Immature natural killer cell (primary cell): ENCODE results near the gene SOX13. TPM values are rescaled to one million over a fixed set of nuclear protein-coding genes. Genes with fewer than 3 reads are reported as not detected.

ENCODE experiments used
- DNase-seq, 3 donors: peaks; one replicate each; pipeline ENCODE4 v3.0.0; 2022; ENCODE audit warnings: mixed read lengths in 1 of 3
- H3K27ac Mint-ChIP-seq, 6 donors: one replicate each; pipeline ENCODE4 v1.8.0; 2020; ENCODE audit warnings: mixed read lengths in 6 of 6, mild to moderate bottlenecking in 5 of 6, inconsistent platforms in 4 of 6, moderate library complexity in 3 of 6
- H3K27me3 Mint-ChIP-seq, 3 donors: one replicate each; pipeline ENCODE4 v1.8.0; 2020 to 2021; ENCODE audit warnings: low read depth in 3 of 3, mild to moderate bottlenecking in 3 of 3, mixed read lengths in 3 of 3, moderate library complexity in 3 of 3, inconsistent platforms in 1 of 3
- H3K36me3 Mint-ChIP-seq, 3 donors: one replicate each; pipeline ENCODE4 v1.8.0; 2020; ENCODE audit warnings: mixed read lengths in 3 of 3, inconsistent platforms in 2 of 3, mild to moderate bottlenecking in 2 of 3
- H3K4me1 Mint-ChIP-seq, 2 donors: one replicate each; pipeline ENCODE4 v1.8.0; 2020; ENCODE audit warnings: inconsistent platforms in 2 of 2, mild to moderate bottlenecking in 2 of 2, mixed read lengths in 2 of 2, moderate library complexity in 1 of 2
- H3K4me3 Mint-ChIP-seq, 5 donors: one replicate each; pipeline ENCODE4 v1.8.0; 2020; ENCODE audit warnings: mild to moderate bottlenecking in 5 of 5, mixed read lengths in 5 of 5, inconsistent platforms in 3 of 5, moderate library complexity in 3 of 5
- H3K9me3 Mint-ChIP-seq, 6 donors: one replicate each; pipeline ENCODE4 v1.8.0; 2020; ENCODE audit warnings: mild to moderate bottlenecking in 6 of 6, mixed read lengths in 6 of 6, inconsistent platforms in 4 of 6, moderate library complexity in 3 of 6
- polyA plus RNA-seq, 3 donors: library from polyadenylated mRNA; unstranded; fragments of 300-500 nt; fragmentation: Illumina TruSeq; gene quantifications; one replicate each; pipeline ENCODE4 v1.2.3, GENCODE V29; 2021

Gene SOX13
- polyA plus RNA-seq, 3 donors from 2014 or later = 0.54 to 6.6 (median 2.2) TPM

DNA sequence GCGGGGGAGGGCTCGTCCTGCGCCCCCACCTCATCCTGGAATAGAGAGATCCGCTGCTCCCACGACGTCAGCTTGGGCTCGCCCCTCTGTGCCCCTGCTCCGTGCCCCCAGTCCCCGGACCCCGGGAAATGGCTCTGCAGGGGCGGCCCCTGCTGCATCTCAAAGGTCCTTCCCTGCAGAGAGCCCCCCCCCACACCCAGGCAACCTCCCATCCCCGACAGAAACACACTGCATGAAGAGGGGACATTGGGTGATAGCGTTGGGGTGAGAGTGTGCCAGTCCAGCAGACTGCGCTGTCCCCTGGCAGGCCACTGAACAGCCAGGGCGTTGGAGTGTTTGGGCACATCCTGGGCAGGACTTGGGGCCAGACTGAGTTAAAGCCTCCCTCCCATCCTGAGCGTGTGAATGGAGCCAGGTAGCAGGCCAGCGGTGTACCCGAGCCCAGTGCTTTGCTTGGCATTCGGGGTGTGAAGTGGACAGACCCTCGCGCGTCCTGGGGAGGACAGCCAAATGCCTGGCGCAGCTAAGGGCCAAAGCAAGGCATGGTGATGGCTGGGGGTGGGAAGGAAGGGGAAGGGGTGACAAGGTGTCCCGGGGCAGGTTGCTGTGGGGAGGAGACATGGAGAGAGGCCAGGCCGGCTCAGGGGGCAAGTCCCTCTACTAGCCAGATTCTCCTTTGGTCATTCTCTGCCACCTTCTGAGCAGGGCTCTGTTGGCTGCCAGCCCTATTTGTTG, 79.6 kb downstream of the SOX13 start:
- H3K4me1 Mint-ChIP-seq = peaks cover 0 to 10% of the 10 kb centered on the region in 2 donors
- peak overlapping the region; percentile 69 to 83 (median 77) for H3K4me3 Mint-ChIP-seq
- DNase-seq = peak in 1 of 3 donors; percentile 13
- peaks cover 1 to 6% (median 3%) of the 10 kb centered on the region in 3 donors for H3K27me3 Mint-ChIP-seq
- no peaks in the 10 kb centered on the region for H3K36me3 Mint-ChIP-seq
- H3K27ac Mint-ChIP-seq = peak overlapping the region in 1 of 6 donors; percentile 61
- no peaks in the 10 kb centered on the region for H3K9me3 Mint-ChIP-seq

- DNase-seq = no peak
- peaks cover 0 to 10% of the 10 kb centered on the region in 2 donors for H3K4me1 Mint-ChIP-seq
- H3K27ac Mint-ChIP-seq = peak overlapping the region in 1 of 6 donors; percentile 8
- H3K9me3 Mint-ChIP-seq = no peaks in the 10 kb centered on the region
- no peaks in the 10 kb centered on the region for H3K36me3 Mint-ChIP-seq
- peak overlapping the region in 1 of 5 donors; percentile 22 for H3K4me3 Mint-ChIP-seq
- H3K27me3 Mint-ChIP-seq = peaks cover 1 to 12% (median 3%) of the 10 kb centered on the region in 3 donors
Measured at GRCh38 chr1:204153667-204154066, 80.8 kb downstream of the SOX13 start.

DNA sequence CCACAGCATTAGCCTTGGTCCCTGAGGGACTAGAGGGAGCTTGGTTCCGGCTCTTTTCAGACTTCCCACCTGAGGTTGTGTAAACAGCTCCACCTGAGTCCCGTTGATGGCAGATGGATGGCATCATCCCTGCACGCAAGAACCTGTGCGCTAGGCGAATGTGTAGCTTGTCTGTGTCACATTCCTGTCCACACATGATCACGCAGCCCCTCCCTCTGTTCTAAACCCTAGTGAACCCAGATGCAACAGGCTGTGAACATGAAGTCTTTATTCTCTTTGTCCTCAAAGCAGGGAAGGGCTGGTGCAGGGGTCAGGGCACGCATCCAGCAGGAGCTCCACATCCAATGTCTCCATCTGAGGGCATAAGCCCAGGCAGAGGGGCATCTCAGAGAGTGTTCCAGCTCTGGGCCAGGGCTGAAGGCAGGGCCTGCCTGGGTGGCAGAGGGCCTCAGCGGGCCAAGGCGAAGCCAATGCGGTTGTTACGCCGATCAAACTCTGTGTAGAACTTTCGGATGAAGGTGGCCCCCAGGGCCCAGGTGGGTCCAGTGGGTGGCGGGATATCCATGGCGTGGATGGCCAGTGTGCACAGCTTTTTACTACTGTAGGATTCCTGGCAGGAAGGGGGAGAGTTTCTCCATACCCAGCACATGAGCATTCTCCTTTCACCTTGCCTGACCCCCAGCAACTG, 81.8 kb downstream of the SOX13 start:
- H3K9me3 Mint-ChIP-seq = no peaks in the 10 kb centered on the region
- DNase-seq = no peak
- H3K4me3 Mint-ChIP-seq = peak overlapping the region in 2 of 5 donors; percentile 27 to 42
- peaks cover 0 to 10% of the 10 kb centered on the region in 2 donors for H3K4me1 Mint-ChIP-seq
- H3K27me3 Mint-ChIP-seq = peaks cover 1 to 12% (median 3%) of the 10 kb centered on the region in 3 donors
- no peaks in the 10 kb centered on the region for H3K36me3 Mint-ChIP-seq
- no peak overlapping the region for H3K27ac Mint-ChIP-seq

DNA sequence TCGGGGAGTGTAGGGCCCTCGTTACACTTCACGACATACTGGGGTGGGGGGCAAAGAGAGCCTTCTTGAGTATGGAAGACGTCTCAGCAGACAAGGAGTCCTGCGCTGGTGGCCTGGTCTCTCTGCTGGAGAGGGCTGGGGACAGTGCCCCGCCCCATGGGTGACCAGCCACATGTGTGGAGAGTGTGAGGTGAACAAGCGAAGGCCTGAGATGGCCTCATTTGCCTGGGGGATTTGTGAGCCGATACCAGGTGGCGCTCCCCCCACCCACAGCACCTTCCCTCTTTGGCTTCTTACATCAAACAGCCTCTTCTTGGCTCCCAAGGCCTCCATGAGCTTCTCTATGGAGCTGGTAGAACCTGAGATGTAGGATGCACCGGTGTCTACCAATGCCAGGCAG, 83.0 kb downstream of the SOX13 start:
- DNase-seq = no peak
- H3K9me3 Mint-ChIP-seq = no peaks in the 10 kb centered on the region
- no peak overlapping the region for H3K4me3 Mint-ChIP-seq
- H3K36me3 Mint-ChIP-seq = no peaks in the 10 kb centered on the region
- H3K4me1 Mint-ChIP-seq = peaks cover 0 to 7% of the 10 kb centered on the region in 2 donors
- peaks cover 1 to 12% (median 3%) of the 10 kb centered on the region in 3 donors for H3K27me3 Mint-ChIP-seq
- H3K27ac Mint-ChIP-seq = no peak overlapping the region

GRCh38 chr1:204157962-204158361, 85.0 kb downstream of the SOX13 start:
- no peaks in the 10 kb centered on the region for H3K9me3 Mint-ChIP-seq
- no peaks in the 10 kb centered on the region for H3K36me3 Mint-ChIP-seq
- H3K27ac Mint-ChIP-seq = no peak overlapping the region
- peaks cover 0 to 8% (median 3%) of the 10 kb centered on the region in 3 donors for H3K27me3 Mint-ChIP-seq
- H3K4me3 Mint-ChIP-seq = no peak overlapping the region
- DNase-seq = no peak
- H3K4me1 Mint-ChIP-seq = peaks cover 0 to under 1% of the 10 kb centered on the region in 2 donors

DNA sequence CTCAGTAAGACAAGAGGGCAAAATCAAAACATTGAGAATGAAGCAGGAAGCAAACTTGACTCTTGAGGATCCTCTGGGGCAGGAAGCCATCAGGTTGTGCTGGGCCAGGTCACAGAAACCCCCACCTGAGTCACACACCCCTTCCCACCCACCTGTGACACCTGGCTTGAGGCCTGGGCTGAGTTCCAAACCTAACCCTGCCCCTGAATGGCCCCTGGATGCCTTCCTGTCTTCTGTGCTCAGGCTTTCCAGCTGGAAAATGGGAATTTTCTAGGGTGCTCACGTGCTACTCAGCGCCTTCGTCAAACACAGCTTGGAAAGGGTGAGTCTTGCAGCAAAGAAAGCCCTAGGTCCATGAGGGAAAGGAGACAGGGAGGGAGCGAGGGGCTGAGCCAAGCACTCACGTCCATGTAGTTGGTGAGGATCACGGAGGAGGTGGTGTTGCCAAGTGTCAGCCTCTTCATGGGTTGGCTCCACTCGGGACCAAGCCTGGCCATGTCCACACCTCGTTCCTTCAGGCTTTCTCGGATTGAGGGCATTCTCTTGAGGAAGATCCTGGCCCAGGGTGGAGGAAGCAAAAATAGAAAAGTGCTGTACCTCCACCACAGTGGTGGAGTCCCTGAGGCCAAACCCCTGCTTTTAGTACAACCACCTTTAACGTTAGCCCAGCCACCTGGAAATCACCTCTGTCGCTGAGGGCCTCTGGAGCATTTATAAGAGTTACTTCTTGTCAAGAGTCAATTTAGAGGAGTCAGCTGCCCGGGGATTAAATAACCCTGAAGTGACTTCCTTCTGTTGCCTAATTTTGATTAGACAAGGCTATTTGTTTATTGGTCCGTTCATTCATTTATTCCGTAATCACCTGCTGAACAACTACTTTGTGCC, 88.9 kb downstream of the SOX13 start:
- peaks cover under 1 to 10% (median 4%) of the 10 kb centered on the region in 3 donors for H3K27me3 Mint-ChIP-seq
- no peaks in the 10 kb centered on the region for H3K36me3 Mint-ChIP-seq
- no peak overlapping the region for H3K27ac Mint-ChIP-seq
- H3K4me1 Mint-ChIP-seq = no peaks in the 10 kb centered on the region
- DNase-seq = no peak
- no peak overlapping the region for H3K4me3 Mint-ChIP-seq
- H3K9me3 Mint-ChIP-seq = no peaks in the 10 kb centered on the region

DNA sequence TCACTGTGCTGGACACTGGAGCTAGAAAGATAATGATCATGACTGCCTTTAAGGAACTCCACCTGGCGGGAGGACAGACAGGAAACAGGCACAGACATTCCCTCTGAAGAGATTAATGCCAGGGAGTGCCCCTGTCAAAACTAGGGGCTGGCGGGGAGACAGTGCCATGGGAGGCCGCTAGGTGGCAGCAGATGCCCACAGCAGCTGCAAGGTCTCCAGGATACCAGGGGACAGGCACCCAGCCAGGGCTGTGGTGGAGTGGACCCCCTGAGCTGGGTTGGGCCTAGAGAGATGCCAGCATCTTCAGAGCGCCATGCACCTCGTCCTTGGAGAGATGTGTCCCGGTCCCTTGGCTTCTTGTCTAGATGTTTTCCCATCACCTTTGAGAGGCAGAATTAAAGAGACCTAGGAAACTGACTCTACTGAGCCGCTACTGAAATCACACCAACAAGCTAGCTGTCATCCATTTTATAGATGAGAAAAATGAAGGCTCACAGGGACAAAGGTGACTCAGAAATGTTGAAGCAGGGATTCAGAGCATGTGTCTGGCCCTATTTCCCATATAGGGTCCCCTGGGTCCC, 89.7 kb downstream of the SOX13 start:
- Mint-ChIP-seq H3K9me3 (peaks cover 0 to 1% (median 0%) of the 10 kb centered on the region in 6 donors), H3K36me3 (no peaks in the 10 kb centered on the region), H3K27me3 (peaks cover 1 to 10% (median 4%) of the 10 kb centered on the region in 3 donors), H3K4me1 (no peaks in the 10 kb centered on the region), H3K27ac (no peak overlapping the region), H3K4me3 (no peak overlapping the region)
- DNase-seq = peak; percentile 62 to 67 (median 65)

GRCh38 chr1:204166219-204166618, 93.3 kb downstream of the SOX13 start, which contains the start of gene REN:
Gene REN, minus strand, starts transcription at chr1:204166337. Its CDS starts 44 bp downstream, at chr1:204166293.
- Mint-ChIP-seq H3K27ac (no peak within 1 kb of the TSS), H3K27me3 (peaks cover 4 to 5% (median 5%) of the 10 kb centered on the region in 3 donors), H3K9me3 (peaks cover 19 to 33% (median 27%) of the 10 kb centered on the region in 6 donors), H3K36me3 (peaks cover 0 to 4% (median 4%) of the 10 kb centered on the region in 3 donors), H3K4me1 (no peaks in the 10 kb centered on the region), H3K4me3 (no peak within 1 kb of the TSS)
- no peak for DNase-seq

- Mint-ChIP-seq H3K9me3 (peaks cover 23 to 44% (median 35%) of the 10 kb centered on the region in 6 donors), H3K27ac (no peak overlapping the region), H3K4me3 (no peak overlapping the region), H3K27me3 (peaks cover 2 to 8% (median 5%) of the 10 kb centered on the region in 3 donors), H3K4me1 (no peaks in the 10 kb centered on the region), H3K36me3 (peaks cover 0 to 7% (median 4%) of the 10 kb centered on the region in 3 donors)
- no peak for DNase-seq
Measured at GRCh38 chr1:204167730-204168129, 94.8 kb downstream of the SOX13 start.

GRCh38 chr1:204169858-204170257, 96.9 kb downstream of the SOX13 start:
- Mint-ChIP-seq H3K4me1 (no peaks in the 10 kb centered on the region), H3K27ac (no peak overlapping the region), H3K4me3 (no peak overlapping the region), H3K27me3 (peaks cover 0 to 12% (median 7%) of the 10 kb centered on the region in 3 donors), H3K36me3 (peaks cover 0 to 7% (median 4%) of the 10 kb centered on the region in 3 donors), H3K9me3 (peaks cover 24 to 44% (median 35%) of the 10 kb centered on the region in 6 donors)
- no peak for DNase-seq

GRCh38 chr1:204170494-204171155, 97.7 kb downstream of the SOX13 start:
- Mint-ChIP-seq H3K27ac (no peak overlapping the region), H3K36me3 (peaks cover 0 to 7% (median 4%) of the 10 kb centered on the region in 3 donors), H3K4me3 (no peak overlapping the region), H3K9me3 (peaks cover 24 to 44% (median 35%) of the 10 kb centered on the region in 6 donors), H3K27me3 (peaks cover 0 to 12% (median 7%) of the 10 kb centered on the region in 3 donors), H3K4me1 (no peaks in the 10 kb centered on the region)
- DNase-seq = no peak

DNA sequence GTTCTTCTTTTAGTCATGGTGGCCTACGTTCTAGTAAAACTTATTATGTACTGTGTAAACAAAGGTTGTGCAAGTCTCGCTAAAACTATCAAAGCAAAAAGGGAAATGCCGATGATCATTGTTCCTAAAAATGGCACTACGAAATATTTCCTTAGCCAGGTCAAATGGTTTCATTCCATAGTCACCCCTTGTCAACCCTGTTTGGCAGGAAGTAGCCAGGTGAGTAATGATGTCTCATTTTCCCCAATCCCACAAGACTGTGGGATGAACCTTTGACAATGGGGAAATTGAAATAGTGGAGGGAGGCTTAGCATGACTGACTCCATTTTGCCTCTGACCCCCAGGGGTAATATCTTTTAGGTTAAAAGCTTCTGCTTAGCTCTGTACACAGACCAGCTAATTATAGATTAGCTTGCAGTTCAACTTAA, 98.8 kb downstream of the SOX13 start:
- H3K27ac Mint-ChIP-seq = no peak overlapping the region
- peaks cover 24 to 44% (median 35%) of the 10 kb centered on the region in 6 donors for H3K9me3 Mint-ChIP-seq
- no peaks in the 10 kb centered on the region for H3K4me1 Mint-ChIP-seq
- no peak for DNase-seq
- peaks cover 0 to 7% (median 4%) of the 10 kb centered on the region in 3 donors for H3K36me3 Mint-ChIP-seq
- no peak overlapping the region for H3K4me3 Mint-ChIP-seq
- H3K27me3 Mint-ChIP-seq = peaks cover 0 to 7% (median 7%) of the 10 kb centered on the region in 3 donors
